Osteocyte (in vitro differentiated cells): Measurements from ENCODE around the gene AGAP6. TPM values are rescaled to one million over a fixed set of nuclear protein-coding genes. Genes with fewer than 3 reads are reported as not detected.
"Not testable (repeated sequence)": the region's sequence is repeated elsewhere in the genome, so short reads cannot be mapped to it uniquely, and the experiment has no call there.

Experiments used
- DNase-seq: peaks from one replicate; pipeline ENCODE4 v3.0.0; 2021; ENCODE audit warnings: mixed read lengths; ENCODE audit not compliant: unreplicated experiment; ENCODE audit errors: extremely low spot score
- H3K27ac Mint-ChIP-seq: one replicate; pipeline ENCODE4 v1.8.0; 2021; ENCODE audit warnings: mild to moderate bottlenecking, mixed read lengths; ENCODE audit not compliant: unreplicated experiment
- H3K27me3 Mint-ChIP-seq: one replicate; pipeline ENCODE4 v1.8.0; 2021; ENCODE audit warnings: mixed read lengths; ENCODE audit not compliant: unreplicated experiment
- H3K36me3 Mint-ChIP-seq: one replicate; pipeline ENCODE4 v1.8.0; 2021; ENCODE audit warnings: mixed read lengths; ENCODE audit not compliant: unreplicated experiment
- H3K4me1 Mint-ChIP-seq: one replicate; pipeline ENCODE4 v1.8.0; 2021; ENCODE audit warnings: mixed read lengths; ENCODE audit not compliant: unreplicated experiment
- H3K4me3 Mint-ChIP-seq: one replicate; pipeline ENCODE4 v1.8.0; 2021; ENCODE audit warnings: mild to moderate bottlenecking, moderate library complexity, mixed read lengths; ENCODE audit not compliant: unreplicated experiment
- H3K9me3 Mint-ChIP-seq: one replicate; pipeline ENCODE4 v1.8.0; 2021; ENCODE audit warnings: mixed read lengths; ENCODE audit not compliant: unreplicated experiment
- total RNA-seq: library from RNA; stranded (reverse); gene quantifications from 2 replicates; pipeline ENCODE4 v1.2.1, GENCODE V29; 2021

AGAP6 gene
- total RNA-seq, 1 donor from 2014 or later: 13.2 TPM

DNA sequence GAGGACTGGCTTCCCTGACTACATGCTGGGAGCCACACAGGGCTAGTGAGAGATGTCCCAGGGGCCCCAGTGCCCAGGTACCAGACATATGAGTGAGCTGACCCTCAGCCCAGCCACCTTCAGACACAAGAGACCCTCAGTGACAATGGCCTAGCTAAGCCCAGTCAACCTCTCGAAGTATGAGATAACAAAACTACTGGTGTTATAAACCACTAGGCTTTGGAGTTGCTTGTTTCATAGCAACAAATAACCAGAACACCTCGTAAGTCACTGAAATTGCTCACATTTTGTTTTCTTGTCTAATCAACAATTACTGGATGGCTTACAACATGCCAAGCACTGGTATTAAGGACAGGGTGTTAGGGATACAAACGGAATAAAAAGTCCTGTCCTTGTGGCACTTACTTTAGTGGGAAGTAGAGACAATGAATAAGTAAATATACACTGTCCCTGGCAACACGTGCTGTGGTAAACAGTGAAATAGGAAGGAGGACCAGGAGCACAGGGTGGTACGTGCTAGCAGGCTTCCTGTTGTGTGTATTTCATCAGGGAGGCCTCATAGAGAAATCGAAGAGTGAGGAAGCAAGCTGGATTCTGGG is 64.7 kb downstream of the AGAP6 start:
- H3K36me3 Mint-ChIP-seq, H3K4me3 Mint-ChIP-seq, H3K27ac Mint-ChIP-seq, H3K9me3 Mint-ChIP-seq, H3K4me1 Mint-ChIP-seq, DNase-seq: not testable (repeated sequence)
- H3K27me3 Mint-ChIP-seq: peaks cover 16% of the 10 kb centered on the region

DNA sequence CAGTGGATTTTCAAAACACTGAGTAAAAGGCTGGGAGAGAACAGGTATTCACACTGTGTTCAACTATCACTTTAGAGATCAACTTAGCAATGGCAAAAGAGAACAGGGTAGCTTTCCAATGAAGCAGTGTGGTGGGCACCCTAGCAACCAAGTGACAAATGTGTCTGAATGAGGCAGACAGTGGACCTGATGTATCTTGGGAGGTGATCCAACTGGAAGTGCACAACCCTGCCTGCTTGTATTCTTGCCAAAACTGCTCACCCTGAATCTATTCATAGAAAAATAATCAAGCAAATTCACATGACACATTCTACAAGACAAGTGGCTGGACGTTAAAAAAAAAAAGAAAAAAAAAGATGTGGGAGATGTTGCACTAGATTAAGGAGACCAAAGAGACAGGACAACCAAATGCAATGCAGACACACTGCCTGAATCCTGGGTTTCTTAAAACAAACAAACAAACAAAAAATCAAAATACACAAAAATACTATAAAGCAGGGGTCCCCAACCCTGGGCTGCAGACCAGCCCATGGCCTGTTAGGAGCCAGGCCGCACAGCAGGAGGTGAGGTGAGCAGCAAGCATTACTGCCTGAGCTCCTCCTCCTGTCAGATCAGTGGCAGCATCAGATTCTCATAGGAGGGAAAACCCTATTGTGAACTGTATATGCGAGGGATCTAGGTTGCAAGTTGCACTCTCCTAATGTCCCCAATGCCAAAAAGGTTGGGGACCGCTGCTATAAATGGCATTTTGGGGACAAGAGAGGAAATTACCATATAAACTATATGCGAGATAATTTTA is 67.5 kb downstream of the AGAP6 start:
- H3K27ac Mint-ChIP-seq, H3K9me3 Mint-ChIP-seq, DNase-seq, H3K36me3 Mint-ChIP-seq, H3K4me3 Mint-ChIP-seq, H3K4me1 Mint-ChIP-seq: not testable (repeated sequence)
- H3K27me3 Mint-ChIP-seq: peaks cover 32% of the 10 kb centered on the region

DNA sequence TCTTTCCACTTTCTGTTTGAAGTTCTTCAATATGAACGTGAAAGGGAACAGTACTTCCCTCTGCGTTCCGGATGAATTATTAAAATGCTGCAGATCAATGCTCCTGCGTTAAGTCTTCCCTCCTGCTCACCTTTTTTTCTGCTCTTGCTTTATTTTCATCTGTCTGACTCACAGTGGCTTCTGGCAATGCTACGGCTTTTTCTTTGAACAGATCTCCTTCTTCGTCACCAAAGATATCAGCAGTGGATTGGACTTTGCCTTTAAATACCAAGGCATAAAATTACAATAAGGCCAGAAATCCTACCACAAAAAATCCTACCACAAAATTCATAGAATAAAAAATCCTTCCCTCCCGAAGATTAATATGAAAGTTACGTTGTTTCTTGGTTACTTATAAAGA is 68.4 kb downstream of the AGAP6 start:
- not testable (repeated sequence) for H3K27ac Mint-ChIP-seq, H3K9me3 Mint-ChIP-seq, H3K4me1 Mint-ChIP-seq, DNase-seq, H3K4me3 Mint-ChIP-seq, H3K36me3 Mint-ChIP-seq
- peaks cover 34% of the 10 kb centered on the region for H3K27me3 Mint-ChIP-seq

DNA sequence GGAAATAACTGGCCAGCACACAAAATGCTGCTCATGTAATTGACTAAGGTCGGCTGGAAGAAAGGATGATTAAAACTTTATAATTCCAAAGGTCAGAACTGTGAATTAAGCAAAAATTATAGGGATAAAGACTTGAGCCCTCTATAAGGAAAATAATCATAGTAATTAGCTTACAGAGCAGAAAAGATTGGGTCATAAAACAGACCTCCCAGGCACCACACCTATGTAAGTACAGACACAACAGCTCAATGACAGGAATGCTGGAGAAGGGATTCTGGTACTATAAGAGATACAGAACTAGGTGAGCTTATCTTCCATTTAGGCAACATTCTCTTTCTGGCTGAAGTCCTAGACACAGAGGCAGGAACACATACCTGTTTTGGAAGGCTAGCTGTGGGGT is 70.5 kb downstream of the AGAP6 start:
- peaks cover 43% of the 10 kb centered on the region for H3K27me3 Mint-ChIP-seq
- H3K4me1 Mint-ChIP-seq, DNase-seq, H3K27ac Mint-ChIP-seq, H3K9me3 Mint-ChIP-seq, H3K36me3 Mint-ChIP-seq, H3K4me3 Mint-ChIP-seq: not testable (repeated sequence)

DNA sequence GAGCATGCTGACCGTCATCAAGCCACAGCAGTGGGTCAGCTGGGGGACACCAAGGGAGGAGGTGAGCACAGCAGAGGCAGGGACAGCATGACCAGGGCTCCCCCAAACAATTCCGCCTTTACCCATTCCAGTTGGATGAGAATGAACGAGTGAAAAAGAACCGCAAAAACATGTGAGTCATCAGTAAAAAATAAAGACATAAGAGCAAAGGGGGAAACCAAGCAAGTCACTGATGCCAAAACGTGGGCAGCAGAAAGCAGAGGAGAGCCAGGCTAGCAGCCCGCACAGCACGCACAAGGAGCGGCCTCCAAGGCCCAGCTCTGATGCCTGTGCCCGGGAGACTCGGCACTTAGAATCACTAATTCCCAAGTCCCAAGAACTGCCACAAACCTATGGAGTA is 71.7 kb downstream of the AGAP6 start:
- H3K36me3 Mint-ChIP-seq, H3K27ac Mint-ChIP-seq, H3K9me3 Mint-ChIP-seq, H3K4me3 Mint-ChIP-seq, H3K4me1 Mint-ChIP-seq, DNase-seq: not testable (repeated sequence)
- peaks cover 43% of the 10 kb centered on the region for H3K27me3 Mint-ChIP-seq

Other genes starting within 250 kb of the AGAP6 start
- 0.86 and 1.7 TPM in 2 replicates for gene OGDHL, start 226.1 kb upstream of the AGAP6 start, total RNA-seq
- gene PARG, start 46.4 kb upstream of the AGAP6 start, total RNA-seq: 30.7 and 34.2 TPM in 2 replicates
- 21.3 TPM in 2 replicates for gene TIMM23B, start 46.4 kb upstream of the AGAP6 start, total RNA-seq
- gene WASHC2A, start 79.5 kb downstream of the AGAP6 start, total RNA-seq: 58.2 and 69.6 TPM in 2 replicates